Motor neuron (in vitro differentiated cells): ENCODE data around the gene PREB. TPM values are rescaled to one million over a fixed set of nuclear protein-coding genes. Genes with fewer than 3 reads are reported as not detected.

Experiments
- total RNA-seq, 8 experiments: library from RNA; unstranded; fragments of 300-600 nt; gene quantifications; 2 replicates each; pipeline versions ENCODE4 v1.2.3 to v1.2.4, GENCODE V29; 2022

Gene PREB
- total RNA-seq, 8 experiments from 2014 or later, result 22.9 to 41.5 (median 38.2) TPM

Other genes starting within 250 kb of the PREB start
- gene MAPRE3, start 164.0 kb downstream of the PREB start, total RNA-seq, result 10 to 100 TPM in 7 of 8 experiments, 1 to 10 TPM in 1; 8.7 to 44.8 (median 26.8) TPM
- gene TMEM214, start 101.7 kb downstream of the PREB start, total RNA-seq, result 10 to 100 TPM; 11.8 to 44.1 (median 30.1) TPM
- gene AGBL5, start 83.0 kb downstream of the PREB start, total RNA-seq, result 10 to 100 TPM; 11.0 to 47.1 (median 34.8) TPM
- 100 to 1,000 TPM; 289 to 626 (median 350) TPM for gene OST4, start 63.0 kb downstream of the PREB start, total RNA-seq
- 10 to 100 TPM in 4 of 8 experiments, 1 to 10 TPM in 4; 1.4 to 24.6 (median 12.1) TPM for gene EMILIN1, start 56.0 kb downstream of the PREB start, total RNA-seq
- gene KHK, start 47.9 kb downstream of the PREB start, total RNA-seq, result 1 to 10 TPM in 7 of 8 experiments, under 1 TPM in 1; 0.72 to 5.4 (median 3.4) TPM
- 10 to 100 TPM in 3 of 8 experiments, 1 to 10 TPM in 5; 4.4 to 27.3 (median 9.8) TPM for gene CGREF1, start 15.5 kb downstream of the PREB start, total RNA-seq
- 1 to 10 TPM in 6 of 8 experiments, under 1 TPM in 1, not detected in 1; 0.94 to 2.9 (median 1.7) TPM for gene ABHD1, start 10.8 kb downstream of the PREB start, total RNA-seq
- 1 to 10 TPM in 1 of 8 experiments, under 1 TPM in 5, not detected in 2; 0.11 to 1.5 (median 0.32) TPM for gene PRR30, start 4.8 kb upstream of the PREB start, total RNA-seq
- gene TCF23, start 14.4 kb upstream of the PREB start, total RNA-seq, result under 1 TPM in 6 of 8 experiments, not detected in 2; 0.09 to 0.66 (median 0.23) TPM
- gene ATRAID, start 77.4 kb upstream of the PREB start, total RNA-seq, result 100 to 1,000 TPM in 6 of 8 experiments, 10 to 100 TPM in 2; 77.0 to 252 (median 123) TPM
- 10 to 100 TPM; 16.0 to 59.5 (median 33.7) TPM for gene SLC5A6, start 77.6 kb upstream of the PREB start, total RNA-seq
- 10 to 100 TPM; 20.5 to 72.3 (median 31.5) TPM for gene CAD, start 82.7 kb upstream of the PREB start, total RNA-seq
- gene SLC30A3, start 128.4 kb upstream of the PREB start, total RNA-seq, result 1 to 10 TPM in 1 of 8 experiments, under 1 TPM in 7; 0.27 to 1.6 (median 0.61) TPM
- gene DNAJC5G, start 140.8 kb upstream of the PREB start, total RNA-seq, result not detected
- under 1 TPM in 7 of 8 experiments, not detected in 1; 0.25 to 1.00 (median 0.38) TPM for gene TRIM54, start 147.8 kb upstream of the PREB start, total RNA-seq
- gene UCN, start 173.8 kb upstream of the PREB start, total RNA-seq, result 1 to 10 TPM in 5 of 8 experiments, under 1 TPM in 2, not detected in 1; 0.61 to 3.5 (median 1.4) TPM
- gene MPV17, start 188.5 kb upstream of the PREB start, total RNA-seq, result 100 to 1,000 TPM in 1 of 8 experiments, 10 to 100 TPM in 7; 36.7 to 141 (median 68.9) TPM
- gene GTF3C2, start 222.1 kb upstream of the PREB start, total RNA-seq, result 10 to 100 TPM; 19.6 to 80.8 (median 33.0) TPM
- 10 to 100 TPM; 24.0 to 51.7 (median 34.6) TPM for gene EIF2B4, start 235.7 kb upstream of the PREB start, total RNA-seq
- gene SNX17, start 236.0 kb upstream of the PREB start, total RNA-seq, result 100 to 1,000 TPM in 2 of 8 experiments, 10 to 100 TPM in 6; 46.1 to 142 (median 83.7) TPM
- 10 to 100 TPM; 12.7 to 22.5 (median 18.6) TPM for gene ZNF513, start 246.1 kb upstream of the PREB start, total RNA-seq